ENCODE measurements around the gene CLTC.

The CLTC gene

DNA sequence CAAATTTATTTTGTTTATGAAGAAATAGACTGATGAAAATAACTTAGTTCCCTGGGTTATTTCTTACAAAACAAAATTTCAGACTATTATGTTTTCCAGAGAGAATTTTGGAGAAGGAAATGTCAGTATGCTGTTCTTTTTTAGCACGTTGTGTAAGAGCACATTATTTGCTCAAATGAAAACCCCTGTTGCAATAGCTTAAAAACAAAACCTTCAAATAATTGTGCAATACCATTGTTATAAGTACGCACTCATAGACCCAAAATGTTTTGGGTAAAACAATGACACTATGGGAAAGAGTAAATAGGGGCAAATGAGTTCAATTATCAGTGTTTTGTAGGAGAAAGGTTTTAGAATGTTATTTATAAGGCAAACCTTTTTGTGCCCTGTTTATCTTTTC, 106.0 kb downstream of the CLTC start:
- H3K4me3 ChIP-seq (ENCODE audit: low read depth, low read length) = no peak overlapping the region
- DNase-seq (ENCODE audit: low read depth, low spot score) = no peak
- in situ Hi-C loops (cut with HindIII; ENCODE audit: low sequenced_read_pairs) = no loop called here
- TF ChIP-seq, protein P1, sequence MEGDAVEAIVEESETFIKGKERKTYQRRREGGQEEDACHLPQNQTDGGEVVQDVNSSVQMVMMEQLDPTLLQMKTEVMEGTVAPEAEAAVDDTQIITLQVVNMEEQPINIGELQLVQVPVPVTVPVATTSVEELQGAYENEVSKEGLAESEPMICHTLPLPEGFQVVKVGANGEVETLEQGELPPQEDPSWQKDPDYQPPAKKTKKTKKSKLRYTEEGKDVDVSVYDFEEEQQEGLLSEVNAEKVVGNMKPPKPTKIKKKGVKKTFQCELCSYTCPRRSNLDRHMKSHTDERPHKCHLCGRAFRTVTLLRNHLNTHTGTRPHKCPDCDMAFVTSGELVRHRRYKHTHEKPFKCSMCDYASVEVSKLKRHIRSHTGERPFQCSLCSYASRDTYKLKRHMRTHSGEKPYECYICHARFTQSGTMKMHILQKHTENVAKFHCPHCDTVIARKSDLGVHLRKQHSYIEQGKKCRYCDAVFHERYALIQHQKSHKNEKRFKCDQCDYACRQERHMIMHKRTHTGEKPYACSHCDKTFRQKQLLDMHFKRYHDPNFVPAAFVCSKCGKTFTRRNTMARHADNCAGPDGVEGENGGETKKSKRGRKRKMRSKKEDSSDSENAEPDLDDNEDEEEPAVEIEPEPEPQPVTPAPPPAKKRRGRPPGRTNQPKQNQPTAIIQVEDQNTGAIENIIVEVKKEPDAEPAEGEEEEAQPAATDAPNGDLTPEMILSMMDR (IDR thresholded peaks at IDR 0.05; ENCODE audit: low read depth, low read length) = no peak

DNA sequence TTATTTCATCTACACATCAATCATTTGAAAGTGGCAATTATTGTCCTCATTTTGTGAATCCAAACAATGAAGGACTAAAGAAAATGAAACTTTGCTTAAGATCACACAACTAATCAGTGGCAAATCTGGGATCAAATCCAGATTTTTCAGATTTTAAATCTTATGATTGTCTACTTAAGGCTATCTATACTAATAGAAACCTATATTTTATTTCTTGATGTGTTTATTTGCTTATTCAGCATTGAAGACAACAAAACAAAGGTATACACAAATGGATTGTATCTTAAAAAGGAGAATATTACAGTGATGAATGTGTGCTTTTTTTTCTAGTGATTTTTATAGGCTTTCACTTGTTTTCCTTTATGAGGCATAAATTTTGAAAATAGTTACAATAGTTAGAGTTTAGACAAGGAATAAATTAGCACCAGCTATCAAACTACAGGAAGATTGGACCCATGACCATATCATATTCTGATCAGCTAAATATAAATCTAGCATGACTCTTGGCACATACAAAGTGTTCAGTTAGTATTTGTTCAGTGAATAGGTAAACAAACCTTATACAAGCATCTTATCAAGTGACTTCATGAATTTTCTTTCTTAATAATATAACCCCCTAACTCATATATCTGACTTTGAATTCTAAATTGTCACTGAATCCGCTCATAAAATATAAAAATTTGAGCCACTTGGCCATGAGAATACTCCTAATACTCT, 108.3 kb downstream of the CLTC start:
- H3K4me3 ChIP-seq (ENCODE audit: low read depth, low read length) = no peak overlapping the region
- in situ Hi-C loops (cut with HindIII; ENCODE audit: low sequenced_read_pairs) = no loop called here
- no peak for DNase-seq (ENCODE audit: low read depth, low spot score)
- TF ChIP-seq, protein P1 (IDR thresholded peaks at IDR 0.05; ENCODE audit: low read depth, low read length) = no peak

DNA sequence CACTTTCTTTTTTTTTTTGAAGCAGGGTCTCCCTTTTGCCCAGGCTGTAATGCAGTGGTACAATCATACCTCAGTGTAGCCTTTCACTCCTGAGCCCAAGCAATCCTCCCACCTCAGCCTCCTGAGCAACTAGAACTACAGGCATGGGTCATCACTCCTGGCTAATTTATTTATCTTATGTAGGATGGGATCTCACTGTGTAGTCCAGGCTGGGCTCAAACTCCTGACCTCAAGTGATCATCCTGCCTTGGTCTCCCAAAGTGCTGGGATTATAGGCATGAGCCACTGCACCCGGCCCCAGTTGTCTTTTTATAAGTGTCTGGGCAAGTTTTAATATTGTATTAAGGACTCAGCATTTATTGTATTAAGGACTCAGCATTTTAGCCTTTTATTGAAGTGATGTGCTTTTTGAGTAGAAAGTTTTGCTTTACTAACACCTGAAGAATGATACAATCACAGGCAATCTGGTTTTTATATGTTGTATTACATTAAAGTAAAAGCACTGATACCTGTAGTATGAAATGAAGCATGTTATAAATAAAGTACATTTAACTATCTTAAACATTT, 110.7 kb downstream of the CLTC start:
- no peak for DNase-seq (ENCODE audit: low read depth, low spot score)
- H3K4me3 ChIP-seq (ENCODE audit: low read depth, low read length) = no peak overlapping the region
- in situ Hi-C loops (cut with HindIII; ENCODE audit: low sequenced_read_pairs) = no loop called here
- TF ChIP-seq, protein P1 (IDR thresholded peaks at IDR 0.05; ENCODE audit: low read depth, low read length) = no peak

DNA sequence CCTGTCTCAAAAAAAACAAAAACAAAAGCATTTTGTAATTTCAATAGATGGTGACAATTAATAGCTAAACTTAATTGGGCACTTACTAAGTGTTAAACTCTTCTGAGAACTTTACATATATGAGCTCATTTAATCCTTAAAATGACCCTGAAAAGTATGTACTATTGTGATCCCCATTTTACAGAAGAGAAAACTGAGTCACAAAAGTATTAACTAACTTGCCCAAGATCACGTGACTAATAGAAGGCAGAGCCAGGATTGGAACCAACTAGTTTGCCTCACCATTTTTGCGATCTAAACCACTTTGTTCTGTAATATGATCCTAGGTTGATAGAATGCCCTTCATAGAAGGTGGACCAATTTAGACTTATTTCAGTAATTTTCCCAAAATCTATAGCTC, 114.0 kb downstream of the CLTC start:
- in situ Hi-C loops (cut with HindIII; ENCODE audit: low sequenced_read_pairs) = no loop called here
- TF ChIP-seq, protein P1 (IDR thresholded peaks at IDR 0.05; ENCODE audit: low read depth, low read length) = no peak
- no peak for DNase-seq (ENCODE audit: low read depth, low spot score)
- no peak overlapping the region for H3K4me3 ChIP-seq (ENCODE audit: low read depth, low read length)

DNA sequence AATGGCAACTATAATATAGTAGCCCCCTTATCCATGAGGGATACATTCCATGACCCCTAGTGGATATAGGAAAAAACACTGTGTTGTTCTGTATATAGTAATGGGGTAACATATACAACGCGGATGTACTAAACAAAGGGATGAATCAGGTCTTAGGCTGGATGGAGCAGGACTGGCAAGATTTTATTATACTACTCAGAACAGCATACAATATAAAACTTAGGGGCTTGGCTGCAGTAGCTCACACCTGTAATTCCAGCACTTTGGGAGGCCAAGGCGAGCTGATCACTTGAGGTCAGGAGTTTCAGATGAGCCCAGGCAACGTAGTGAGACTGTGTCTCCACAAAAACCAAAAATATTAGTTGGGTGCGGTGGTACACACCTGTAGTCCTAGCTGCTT, 114.5 kb downstream of the CLTC start:
- TF ChIP-seq, protein P1 (IDR thresholded peaks at IDR 0.05; ENCODE audit: low read depth, low read length) = no peak
- H3K4me3 ChIP-seq (ENCODE audit: low read depth, low read length) = no peak overlapping the region
- in situ Hi-C loops (cut with HindIII; ENCODE audit: low sequenced_read_pairs) = no loop called here
- DNase-seq (ENCODE audit: low read depth, low spot score) = no peak

DNA sequence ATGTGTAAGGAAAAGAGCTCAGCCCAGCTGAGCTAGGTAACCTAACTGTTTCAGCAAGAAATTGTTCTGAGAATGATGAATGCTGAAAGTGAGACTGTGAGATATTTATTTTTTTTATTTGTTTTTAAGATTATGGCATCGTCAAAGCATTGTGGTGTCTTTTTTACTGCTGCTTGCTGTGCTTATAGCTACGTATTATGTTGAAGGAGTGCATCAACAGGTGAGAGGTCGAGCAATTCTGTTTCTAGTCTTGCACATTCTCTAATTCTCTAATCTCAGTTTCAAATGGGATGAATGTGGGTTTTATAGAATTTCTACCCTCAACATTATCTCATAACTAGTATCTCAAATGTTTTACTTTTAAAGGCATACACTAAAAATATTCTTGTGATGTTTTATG, 117.6 kb downstream of the CLTC start:
- TF ChIP-seq, protein P1 (IDR thresholded peaks at IDR 0.05; ENCODE audit: low read depth, low read length) = no peak
- DNase-seq (ENCODE audit: low read depth, low spot score) = no peak
- in situ Hi-C loops (cut with HindIII; ENCODE audit: low sequenced_read_pairs) = no loop called here
- H3K4me3 ChIP-seq (ENCODE audit: low read depth, low read length) = no peak overlapping the region

Data from astrocyte of the spinal cord (primary cell).